Panc1 (cell line): ENCODE data around the gene PARD3.

Source experiments
- SIN3A ChIP-seq: IDR thresholded peaks from 2 replicates; pipeline ENCODE4 v1.6.1; 2012; ENCODE audit warnings: low read depth, mild to moderate bottlenecking, low read length, moderate library complexity, borderline replicate concordance; ENCODE audit not compliant: insufficient read depth
- TF ChIP-seq, protein P1 (sequence below): fragments of 450-650 bp; IDR thresholded peaks from 2 replicates; pipeline ENCODE4 v1.5.1; 2017; ENCODE audit warnings: mild to moderate bottlenecking

DNA sequence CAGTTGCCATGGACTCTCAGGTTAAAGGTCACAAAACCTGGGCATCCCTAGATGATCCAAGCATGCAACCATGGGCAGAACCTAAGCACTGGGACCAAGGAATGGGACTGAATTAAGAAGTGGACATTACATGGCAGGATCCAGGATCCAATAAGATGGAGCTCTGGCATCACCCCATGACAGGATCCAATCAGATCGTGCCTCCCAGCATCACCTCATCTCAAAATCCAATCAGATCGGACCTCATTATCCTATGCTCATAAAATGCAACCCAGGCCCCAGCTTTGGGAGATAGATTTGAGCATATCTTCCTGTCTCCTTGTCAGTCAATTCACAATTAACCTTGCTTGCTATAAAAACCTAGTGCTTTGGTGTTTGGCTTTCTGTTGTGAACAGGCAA, 616.1 kb downstream of the PARD3 start:
- TF ChIP-seq SIN3A = no peak
- TF ChIP-seq, protein P1, sequence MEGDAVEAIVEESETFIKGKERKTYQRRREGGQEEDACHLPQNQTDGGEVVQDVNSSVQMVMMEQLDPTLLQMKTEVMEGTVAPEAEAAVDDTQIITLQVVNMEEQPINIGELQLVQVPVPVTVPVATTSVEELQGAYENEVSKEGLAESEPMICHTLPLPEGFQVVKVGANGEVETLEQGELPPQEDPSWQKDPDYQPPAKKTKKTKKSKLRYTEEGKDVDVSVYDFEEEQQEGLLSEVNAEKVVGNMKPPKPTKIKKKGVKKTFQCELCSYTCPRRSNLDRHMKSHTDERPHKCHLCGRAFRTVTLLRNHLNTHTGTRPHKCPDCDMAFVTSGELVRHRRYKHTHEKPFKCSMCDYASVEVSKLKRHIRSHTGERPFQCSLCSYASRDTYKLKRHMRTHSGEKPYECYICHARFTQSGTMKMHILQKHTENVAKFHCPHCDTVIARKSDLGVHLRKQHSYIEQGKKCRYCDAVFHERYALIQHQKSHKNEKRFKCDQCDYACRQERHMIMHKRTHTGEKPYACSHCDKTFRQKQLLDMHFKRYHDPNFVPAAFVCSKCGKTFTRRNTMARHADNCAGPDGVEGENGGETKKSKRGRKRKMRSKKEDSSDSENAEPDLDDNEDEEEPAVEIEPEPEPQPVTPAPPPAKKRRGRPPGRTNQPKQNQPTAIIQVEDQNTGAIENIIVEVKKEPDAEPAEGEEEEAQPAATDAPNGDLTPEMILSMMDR = no peak
